ENCODE results near the gene STK32C.

STK32C gene

DNA sequence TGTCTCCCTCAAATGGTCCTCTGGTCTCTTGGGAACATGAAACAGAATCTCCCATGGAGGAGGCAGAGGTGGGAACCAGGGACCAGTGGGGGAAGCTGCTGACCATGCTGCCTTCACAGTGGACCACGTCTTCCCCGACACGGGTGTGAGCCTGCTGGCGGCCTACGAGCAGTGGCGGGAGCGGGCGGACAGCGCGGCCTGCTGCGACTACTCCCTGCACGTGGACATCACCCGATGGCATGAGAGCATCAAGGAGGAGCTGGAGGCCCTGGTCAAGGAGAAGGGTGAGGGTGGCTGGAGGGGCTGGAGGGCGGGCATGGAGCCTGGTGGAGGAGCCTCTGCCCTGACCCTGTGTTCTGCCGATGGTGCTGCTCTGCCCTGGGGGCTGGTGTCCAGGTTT lies 113.0 kb downstream of the STK32C start:
- no peak for DNase-seq

DNA sequence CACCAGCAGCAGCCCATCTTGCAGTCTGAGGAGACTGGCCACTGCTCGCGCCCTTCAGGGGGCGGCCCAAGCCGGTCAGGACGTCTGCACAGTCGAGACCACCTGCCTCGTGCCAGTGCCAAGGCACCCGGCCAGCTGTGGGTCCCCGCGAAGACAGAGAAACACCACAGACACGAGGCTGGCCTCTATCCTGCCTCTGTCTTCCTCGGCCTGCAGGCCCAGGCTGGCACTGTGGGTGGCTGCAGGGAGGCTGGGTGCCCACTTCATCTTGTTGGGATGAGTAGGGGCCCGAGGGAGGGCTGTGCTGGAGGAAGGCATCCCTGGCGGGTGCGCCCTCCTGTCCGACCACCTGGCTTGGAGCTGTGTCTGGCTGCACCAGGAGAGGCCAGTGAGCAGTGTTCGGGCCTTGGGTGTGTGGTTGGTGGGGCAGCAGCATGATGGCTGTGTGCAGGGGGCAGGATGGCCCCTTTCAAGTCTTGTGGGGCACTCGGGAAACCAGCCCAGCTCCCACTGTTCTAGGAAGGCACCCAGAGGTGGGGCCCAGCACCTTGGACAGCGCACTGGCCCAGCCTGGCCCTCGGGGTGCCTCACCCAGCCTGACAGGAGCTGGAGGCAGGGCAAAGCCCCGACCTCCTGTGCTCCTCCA lies 113.7 kb downstream of the STK32C start:
- no peak for DNase-seq

DNA sequence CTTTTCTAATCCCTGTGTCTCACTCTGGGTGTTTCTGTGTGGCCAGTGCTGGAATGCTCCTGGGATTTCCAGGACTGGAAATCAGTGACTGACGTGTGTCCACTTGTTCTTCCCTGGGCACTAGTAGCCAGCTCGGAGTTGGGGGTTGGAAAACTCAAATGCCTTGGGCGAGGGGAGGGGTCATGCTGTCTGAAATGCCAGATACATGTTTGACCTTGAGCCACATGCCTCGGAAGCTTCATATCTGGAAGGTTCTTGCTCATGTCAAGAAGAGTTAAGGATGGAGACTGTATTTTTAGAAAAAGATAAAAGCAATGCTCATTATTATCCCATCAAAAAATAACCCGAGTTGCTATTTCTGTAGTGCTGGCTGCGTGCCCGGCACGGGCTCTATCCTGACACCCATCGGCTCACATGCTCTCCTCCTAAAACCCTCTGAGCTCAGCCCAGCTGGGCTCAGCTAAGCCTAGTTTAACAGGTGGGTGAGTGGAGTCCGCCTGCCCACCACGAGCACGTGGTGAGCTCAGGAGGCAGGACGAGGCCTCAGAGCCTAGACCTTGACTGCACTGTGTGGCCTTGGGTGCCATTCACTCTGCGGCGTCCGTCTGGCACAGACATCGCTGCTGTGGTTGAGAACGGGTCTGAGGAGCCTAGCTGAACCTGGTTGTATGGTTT lies 114.6 kb downstream of the STK32C start:
- DNase-seq, result no peak

DNA sequence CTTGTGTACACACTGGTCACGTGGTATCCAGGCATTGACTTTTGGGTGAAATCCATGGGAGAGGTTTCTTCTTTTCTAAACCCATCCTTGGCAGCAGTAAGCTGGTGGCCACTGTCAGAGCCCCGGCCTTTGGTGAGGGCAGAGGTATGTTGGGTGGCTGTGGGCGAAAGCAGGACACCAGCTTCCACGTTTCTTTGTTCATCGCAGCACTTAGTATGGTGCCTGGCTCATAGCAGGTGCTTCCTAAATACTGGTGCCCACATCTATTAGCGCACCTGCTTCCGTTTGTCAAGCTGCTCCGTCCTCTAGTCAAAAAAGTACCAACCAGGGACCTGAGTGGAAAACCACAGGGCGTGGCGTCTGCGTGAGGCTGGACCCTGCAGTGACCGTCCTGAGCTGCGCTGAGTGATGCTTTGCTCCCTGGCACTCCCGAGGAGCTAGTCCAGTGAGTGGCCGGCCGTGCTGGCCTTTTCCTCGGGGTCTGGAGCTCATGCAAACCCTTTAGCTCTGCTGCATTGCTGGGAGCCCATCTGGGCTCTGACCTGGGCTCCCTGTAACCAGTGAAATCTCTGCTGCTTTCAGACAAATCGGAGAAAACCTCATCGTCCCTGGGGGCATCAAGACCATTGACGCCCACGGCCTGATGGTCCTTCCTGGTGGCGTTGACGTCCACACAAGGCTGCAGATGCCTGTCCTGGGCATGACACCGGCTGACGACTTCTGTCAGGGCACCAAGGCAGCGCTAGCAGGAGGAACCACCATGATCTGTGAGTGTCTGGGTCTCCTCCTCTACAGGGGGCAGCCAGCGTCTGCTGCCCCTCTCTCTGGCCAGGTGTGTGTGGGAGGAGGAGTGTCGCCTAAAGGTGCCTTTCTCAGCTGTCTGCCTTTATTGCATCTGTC lies 115.4 kb downstream of the STK32C start:
- no peak for DNase-seq

DNA sequence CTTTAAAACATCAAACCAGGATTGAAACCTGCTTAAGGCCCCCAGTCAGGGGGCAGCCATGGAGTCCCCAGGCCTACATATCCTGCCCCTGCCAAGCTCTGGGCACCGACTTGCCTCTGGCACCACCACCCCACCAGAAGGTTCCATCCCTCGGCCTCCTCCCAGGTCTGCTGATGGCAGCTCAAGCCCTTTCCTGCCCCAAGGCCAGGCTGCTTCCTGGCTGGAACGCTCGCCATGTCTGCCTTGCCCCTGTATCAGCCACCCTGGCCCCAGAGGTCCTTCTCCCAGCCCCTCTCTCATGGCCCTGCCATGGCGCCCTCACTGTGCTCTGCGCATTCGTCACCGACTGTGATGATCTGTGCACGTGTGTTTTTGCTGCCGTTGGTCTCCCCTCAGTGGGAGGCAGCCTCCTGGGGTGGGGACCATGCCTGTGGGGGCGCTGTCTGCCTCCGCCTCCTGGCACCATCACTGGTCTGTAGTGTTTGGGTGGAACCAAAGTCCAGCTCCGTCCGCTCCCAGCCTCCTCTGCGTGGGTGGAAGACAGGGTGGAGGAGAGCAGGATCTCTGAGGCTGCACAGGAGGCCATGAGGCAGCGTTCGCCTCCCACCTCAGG lies 117.8 kb downstream of the STK32C start:
- DNase-seq, result no peak

DNA sequence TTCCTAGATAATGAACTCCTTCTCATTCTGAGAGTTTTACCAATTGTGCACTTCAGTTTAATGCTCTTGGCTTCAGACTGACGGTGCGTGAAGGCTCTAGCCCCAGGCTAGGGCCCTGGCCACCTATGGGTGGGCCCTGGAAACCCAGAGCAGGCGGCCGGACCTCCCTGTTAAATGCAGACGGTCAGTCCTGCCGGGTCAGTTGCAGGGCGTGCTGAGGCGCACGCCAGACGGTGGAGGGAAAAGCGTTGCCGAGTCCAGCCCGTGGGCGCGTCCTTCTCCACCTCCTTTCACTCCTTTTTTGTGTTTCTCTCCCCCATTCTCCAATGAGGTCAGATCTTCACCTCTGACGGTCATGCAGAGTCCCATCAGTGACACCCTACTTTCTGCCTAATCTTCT lies 118.7 kb downstream of the STK32C start:
- DNase-seq, result no peak

DNA sequence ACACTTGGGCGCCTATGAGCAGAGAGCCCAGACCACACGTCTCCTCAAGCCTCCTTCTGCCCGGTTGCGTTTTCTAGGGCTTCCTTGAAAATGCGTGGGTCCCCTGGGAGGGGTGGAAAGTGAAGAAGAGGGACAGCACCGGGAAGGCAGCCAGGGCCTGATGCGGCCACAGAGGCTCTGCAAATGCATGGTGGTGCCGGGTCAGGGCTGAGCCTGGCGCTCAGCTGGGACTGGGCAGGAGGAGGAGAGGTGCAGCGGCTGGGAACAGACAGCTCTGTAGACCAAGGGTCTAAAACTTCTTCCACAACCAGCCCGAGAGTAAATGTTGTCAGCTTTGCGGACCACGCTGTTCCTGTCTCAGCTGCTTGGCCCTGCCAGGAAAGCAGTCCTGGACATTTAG lies 119.4 kb downstream of the STK32C start:
- DNase-seq, result no peak

DNA sequence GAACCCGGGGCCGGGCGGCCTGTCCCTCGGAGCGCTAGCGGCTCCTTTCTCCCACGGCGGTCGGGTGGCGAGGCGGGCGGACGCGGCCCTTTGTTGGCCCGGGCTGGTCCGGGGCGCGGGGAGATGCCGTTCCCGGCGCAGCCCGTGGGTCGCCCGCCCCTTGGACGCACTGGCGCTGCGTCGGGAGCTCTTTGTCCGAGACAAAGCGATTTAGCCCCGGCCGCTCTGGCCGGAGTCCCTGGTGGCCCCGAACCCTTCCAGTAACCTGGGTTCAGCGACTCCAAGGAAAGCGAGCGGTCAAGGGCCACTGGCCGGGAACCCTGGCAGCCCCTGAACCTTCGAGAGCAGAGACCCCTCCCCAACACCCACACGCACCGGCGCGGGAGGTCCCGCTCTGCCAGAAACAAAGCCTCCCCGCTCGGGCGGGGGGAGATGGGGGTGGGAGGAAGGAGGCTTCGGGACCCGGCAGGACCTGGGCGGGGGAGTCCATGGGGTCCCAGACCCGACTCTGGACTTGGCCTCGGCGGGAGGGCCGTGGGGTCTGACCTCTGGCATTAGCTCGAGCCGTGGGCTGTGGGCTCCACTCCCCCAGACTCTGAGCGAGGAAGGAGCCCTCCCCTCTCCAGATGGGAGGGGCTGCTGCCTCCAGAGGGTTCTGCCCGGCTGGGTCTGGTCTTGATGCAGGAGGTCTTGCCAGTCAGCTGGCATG lies 120.2 kb downstream of the STK32C start:
- DNase-seq, result no peak

DNA sequence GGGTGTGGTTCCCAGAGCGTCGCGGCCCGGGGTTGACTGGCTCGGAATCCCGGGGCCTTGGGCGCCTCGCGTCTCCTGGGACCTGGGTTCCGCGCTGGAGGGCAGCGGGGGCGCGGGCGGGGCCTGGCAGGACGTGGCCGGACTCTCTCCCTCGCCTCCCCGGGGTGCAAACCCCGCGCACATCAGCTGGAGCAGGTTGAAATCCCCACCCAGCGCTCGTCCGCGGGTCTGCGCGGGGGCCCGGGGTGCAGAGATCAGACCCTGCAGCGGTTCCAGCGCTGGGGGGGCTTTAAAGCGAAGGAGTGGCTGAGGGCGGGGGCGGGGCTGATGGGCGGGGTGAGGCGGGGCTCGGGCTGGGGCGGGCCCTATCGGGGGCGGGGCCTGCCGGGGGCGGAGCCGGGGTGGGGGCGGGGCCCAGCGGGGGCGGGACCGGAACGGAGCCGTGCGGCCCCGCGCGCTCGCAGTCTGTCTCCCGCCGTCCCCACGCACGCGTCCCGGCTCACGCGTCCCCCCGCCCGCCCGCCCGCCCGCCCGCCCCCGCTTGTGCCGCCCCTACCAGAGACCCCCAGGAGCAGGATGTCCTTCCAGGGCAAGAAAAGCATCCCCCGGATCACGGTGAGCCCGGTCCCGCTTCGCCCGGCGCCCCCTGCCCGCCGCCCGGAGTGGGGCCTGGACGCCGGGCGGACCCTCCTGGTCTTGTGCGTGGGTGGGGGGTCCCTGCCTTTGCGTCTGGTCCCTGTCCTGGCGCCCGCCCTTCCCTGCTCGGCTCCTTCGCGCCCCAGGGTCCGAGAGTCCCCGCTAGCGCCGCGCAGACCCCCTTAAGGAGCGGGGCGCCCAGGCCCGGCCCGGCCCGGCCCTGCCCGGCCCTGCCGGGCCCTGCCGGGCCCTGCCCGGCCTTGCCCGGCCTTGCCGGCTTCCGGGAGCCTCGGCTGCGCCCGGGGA lies 121.0 kb downstream of the STK32C start, which contains the start of gene DPYSL4:
Gene DPYSL4 (plus strand): TSS at position 461 of the 942 bp plus-strand sequence. CDS start 116 bp downstream, at position 577.
- no peak for DNase-seq

DNA sequence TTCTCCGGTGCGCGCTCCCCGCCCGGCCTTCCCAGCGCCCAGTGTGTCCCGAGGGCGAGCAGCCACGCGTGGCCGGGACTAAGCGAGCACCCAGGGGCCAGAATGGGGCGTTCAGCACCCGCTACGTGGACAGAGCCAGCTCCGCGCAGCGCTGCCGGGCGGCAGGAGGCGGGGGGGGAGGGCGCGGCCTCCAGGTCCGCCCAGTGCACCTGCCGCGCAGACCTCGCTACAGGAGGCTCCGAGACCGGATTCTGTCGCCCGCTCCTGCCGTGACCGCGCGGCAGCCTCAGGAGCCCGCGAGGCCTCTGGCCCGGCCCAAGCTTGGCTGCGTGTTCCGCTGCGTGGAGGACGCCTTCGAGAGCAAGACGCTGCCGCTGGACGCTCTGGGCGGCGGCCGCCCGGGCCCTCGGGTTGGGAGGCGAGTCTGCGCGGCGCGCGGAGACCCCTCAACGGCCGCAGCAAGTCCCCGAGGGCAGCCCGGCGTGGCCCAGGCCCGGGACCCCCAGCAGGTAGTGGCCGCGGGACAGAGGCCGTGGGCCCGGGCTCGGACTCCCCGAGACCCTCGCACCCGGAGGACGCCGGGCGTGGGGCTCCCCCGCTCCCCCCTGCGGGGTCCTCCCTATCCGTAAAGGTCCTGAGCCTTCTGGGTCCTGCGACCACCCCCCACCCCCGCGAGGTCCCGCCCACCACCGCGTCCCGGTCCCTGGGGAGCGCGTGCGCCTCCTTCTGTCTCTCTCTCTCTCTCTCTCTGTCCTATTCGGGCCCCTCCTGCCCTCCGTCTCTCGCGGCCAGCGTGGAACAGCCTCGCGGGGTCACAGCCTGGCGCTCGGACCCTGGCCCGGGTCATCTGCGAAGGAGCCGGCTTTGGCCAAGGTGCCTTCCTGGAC lies 121.9 kb downstream of the STK32C start:
- DNase-seq, result peak; percentile 52

DNA sequence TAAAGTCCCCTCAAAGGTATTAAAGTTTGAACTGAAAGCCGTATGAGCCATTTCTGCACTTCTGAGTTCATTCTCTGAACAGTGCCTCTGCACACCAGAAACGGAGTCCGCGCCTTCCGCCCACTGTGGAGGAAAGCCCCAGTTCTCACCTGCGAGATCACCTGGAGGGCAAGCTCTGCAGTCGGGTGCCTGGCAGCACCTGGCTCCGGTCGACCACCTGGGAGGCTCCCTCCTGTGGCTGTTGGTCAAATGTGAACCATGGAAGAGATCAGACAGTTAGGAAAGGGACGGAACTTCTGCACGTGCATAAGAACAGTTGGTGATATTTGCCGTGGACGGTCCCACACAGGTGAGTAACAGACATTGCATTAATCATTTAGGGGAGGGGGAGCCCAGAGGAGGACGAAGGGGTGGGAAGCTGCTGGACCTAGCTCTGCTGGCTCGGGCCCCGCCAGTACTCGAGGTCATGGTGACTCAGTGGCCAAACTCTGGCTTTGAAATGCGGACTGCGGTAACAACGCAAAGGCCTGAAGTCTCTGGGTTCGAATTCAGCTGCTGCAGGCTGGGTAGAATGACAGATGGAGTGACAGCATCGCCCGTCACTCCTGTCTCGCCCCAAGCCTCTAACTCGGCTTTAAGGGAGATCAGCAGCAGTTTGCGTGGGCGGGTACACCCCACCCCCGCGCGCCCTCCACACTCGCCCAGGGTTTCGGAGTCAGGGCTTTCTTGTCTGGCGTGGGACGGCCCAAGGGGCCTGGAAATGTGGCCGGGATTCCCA lies 122.7 kb downstream of the STK32C start:
- DNase-seq, result no peak

DNA sequence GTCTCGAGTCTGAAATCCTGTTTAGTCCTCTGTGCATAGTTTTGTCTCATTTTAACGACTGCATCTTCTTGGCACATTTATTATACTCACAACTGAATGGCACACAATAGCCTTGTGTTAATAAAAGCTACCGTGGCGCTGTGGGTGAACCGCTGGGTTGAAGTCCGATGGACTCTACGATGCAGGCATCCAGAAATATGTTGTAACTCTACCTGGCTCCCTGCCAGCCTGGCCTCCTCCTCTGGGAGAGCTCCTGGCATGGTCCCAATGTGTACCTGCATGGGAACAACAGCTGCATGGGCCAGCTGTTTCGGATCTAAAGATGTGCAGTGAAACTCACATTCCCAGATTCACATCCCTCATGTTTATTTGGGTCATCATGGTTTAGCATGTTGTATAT lies 124.7 kb downstream of the STK32C start:
- no peak for DNase-seq

DNA sequence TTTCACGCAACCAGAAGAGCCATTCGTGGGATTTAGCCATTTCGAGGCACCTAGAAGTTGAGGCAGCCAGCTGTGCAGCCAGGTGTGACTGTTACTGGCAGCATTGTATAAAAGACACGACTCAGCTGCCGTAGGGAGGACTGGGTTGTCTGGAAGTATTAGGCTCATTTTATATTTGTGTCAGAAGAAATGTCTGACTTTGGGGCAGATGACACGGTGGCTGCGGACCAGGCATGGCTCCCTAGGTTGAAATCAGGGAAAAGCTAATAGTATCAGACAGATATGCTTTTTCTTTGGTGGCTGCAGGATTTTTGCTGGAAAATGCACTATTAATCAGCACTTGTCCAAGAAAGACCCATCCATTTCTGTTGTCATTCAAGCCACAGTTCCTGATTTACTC lies 125.2 kb downstream of the STK32C start:
- no peak for DNase-seq

DNA sequence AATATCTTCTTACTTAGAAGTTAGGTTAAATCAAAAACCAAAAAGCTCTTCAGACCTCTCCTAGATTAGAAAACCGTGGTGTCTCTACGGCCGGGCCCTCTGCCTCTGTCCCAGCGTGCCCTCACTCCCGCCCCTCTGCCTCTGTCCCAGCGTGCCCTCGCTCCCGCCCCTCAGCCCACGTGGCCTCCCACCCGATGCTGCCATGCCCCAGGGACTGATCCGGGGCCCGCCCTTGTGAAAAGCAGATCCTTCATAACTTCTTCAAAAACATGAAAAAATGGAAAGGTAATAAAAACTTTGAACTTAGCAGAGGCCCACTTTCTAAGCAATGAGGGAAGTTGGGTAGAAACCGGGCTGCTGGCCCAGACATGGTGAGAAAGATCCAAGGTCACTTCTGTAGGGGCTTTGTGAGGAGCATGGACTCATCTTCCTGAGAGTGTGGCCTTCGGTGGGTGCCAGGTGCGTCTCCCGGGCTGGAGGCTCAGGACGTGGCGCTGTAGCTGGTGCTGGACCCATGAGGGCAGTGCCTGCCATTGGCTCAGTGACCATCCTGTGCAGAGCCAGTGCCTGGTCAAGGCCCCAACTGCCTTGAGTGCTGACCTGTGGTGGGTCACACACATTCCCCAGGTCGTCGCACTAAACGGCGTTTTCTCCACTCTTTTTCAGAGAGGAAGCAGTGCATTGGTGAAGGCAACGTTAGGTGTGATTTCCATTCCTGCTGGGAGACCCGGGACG lies 125.9 kb downstream of the STK32C start:
- DNase-seq, result no peak

DNA sequence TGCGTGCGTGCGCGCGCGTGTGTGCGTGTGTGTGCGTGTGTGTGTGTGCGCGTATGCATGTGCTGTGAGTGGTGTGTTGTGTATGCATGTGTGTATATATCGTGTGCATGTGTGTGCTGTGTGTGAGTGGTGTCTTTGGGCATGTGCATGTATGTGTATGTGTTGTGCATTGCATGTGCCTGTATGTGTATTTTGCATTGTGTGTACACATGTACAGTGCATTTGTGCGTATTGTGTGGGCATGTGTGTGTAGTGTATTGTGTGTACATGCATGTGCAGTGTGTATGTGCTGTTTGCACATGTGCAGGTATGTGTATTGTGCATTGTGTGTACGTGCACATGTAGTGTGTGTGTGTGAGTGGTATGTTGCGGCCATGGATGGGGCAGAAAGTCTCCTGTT lies 127.0 kb downstream of the STK32C start:
- no peak for DNase-seq

DNA sequence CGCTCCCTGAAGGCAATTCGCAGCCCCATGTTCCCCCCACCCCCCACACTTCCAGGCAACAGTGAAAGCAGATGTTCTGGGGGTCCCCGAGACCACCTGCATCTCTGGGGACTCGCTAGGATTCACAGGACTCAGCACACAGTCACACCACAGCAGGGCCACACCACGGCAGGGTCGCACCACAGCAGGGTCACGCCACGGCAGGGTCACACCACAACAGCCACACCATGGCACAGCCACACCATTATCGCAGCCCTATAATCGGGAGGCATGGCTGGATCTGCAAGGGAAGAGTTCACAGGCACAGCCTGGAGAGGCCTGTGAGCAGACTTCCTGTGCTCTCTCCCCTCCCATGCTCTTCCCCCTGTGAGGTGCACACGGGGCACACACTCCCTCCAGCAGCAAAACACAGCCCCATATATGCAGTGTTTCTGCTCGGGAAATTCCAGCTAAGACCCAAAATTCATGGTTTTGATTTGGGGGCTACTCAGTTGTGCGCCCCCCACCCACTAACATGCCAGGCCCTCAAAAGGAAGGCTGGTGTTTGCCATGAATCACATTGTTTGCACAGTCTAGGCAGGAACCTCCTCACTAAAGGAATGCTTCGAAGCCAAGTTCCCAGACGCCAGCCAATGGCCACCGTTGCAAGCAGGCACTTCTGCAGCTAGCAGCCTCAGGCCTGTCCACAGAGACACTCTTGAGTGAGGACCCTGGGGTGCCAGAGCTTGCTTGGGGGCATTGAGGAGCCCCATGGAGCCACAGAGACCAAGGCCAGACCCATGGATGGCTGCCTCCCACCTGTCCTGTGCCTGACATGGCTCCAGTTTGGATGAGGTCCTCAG lies 128.0 kb downstream of the STK32C start:
- no peak for DNase-seq

DNA sequence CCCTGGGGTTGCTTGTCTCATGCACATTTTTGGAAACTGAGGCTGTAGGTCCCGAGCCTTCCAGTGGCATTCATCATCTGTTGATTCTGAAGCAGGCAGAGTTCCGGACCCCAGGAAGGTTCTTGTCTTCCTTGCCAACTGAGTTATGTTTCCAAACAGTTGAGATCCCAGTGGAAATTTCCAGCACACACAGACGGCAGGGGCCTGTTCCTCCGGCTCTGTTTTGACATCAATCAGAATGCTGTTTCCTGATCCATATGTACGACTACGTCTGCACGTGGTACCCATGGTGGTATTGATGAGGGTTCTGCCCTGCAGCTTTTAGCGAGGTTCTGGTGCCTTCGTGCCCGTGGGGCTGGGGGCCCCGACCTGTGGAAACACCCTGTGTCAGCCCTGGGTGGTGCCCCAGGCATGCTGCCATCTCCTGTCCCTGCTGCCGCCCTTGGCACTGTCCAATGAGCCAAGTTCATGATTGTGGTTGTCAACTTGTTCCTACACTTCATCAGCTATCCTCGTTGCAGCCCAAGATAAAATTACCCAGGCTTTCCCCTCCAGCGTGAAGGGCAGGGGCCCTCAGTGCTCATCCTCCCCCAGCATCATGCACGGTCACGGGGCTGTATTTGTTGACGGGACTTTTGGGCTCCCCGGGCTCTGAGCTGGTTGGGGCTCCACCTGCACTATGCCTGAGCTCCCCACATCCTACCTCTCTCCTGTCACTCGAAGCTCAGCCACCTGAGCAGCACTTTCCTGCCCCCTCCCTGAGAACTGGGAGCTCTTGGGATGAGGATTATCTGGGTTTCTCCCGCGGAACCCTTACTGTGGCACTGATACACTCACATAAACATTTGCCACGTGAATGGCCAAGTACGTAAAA lies 128.8 kb downstream of the STK32C start:
- DNase-seq, result no peak

All from femur (tissue), 1 donor.